ENCODE measurements around the gene TMEM232.
"Not testable (repeated sequence)": the region's sequence is repeated elsewhere in the genome, so short reads cannot be mapped to it uniquely, and the experiment has no call there.

Gene TMEM232

GRCh38 chr5:110705349-110705748 is 21.1 kb downstream of the TMEM232 start:
- DNase-seq, result no peak

GRCh38 chr5:110703481-110703880 is 23.0 kb downstream of the TMEM232 start:
- no peak for DNase-seq

GRCh38 chr5:110702704-110703103 is 23.8 kb downstream of the TMEM232 start:
- no peak for DNase-seq

DNA sequence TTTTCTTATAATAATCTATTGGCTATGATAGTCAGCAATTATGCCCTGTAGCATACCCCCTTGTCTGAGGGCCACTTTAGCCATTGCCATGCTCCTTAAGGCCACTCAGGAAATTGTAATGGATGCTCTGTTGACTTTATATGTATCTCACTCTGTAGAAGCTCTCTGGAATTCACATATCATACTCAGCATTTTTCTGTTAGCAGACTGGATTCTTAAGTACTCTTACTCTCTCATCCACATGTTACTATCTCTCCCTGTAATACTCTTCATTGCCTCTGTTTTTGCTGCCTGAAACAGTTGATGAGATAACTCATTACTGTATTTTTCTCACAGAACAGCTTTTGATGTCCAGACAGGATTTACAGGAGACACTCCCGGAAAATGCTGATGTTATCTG is 24.2 kb downstream of the TMEM232 start:
- DNase-seq, result no peak

- DNase-seq, result not testable (repeated sequence)
These were observed 33.8 kb downstream of the TMEM232 start for GRCh38 chr5:110692669-110693068.

GRCh38 chr5:110690587-110690986 is 35.9 kb downstream of the TMEM232 start:
- not testable (repeated sequence) for DNase-seq

- DNase-seq, result no peak
These were observed 39.0 kb downstream of the TMEM232 start for GRCh38 chr5:110687485-110687884.

DNA sequence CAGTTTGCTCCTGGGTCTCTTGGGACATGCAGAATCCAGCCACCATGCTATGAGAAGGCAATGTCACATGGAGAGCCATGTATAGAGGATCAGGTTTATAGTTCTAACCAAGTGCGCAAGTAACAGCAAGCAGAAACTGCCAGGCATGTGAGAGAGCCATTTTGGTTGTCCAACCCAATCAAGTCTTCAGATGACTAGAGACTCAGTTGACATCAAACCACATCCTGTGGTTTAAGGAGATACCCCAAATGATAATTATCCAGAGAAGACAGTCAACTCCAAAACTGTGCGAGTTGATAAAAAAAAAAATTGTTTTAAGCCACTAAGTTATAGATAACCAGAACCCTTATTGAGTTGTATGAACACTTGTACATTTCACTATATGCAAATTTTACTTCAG is 40.2 kb downstream of the TMEM232 start:
- no peak for DNase-seq

GRCh38 chr5:110681953-110682352 is 44.5 kb downstream of the TMEM232 start:
- no peak for DNase-seq

- no peak for DNase-seq
These were observed 45.4 kb downstream of the TMEM232 start for GRCh38 chr5:110681109-110681508.

DNA sequence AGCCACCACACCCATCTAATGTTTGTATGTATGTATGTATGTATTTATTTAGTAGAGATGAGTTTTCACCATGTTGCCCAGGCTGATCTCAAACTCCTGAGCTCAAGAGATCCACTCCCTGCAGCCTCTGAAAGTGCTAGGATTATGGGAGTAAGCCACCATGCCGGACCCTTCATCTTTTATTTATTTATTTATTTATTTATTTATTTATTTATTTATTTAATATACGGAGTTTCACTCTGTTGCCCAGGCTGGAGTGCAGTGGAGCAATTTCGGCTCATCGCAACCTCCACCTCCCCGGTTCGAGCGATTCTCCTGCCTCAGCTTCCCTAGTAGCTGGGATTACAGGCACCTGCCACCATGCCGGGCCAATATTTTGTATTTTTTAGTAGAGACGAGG is 49.9 kb downstream of the TMEM232 start:
- not testable (repeated sequence) for DNase-seq

DNA sequence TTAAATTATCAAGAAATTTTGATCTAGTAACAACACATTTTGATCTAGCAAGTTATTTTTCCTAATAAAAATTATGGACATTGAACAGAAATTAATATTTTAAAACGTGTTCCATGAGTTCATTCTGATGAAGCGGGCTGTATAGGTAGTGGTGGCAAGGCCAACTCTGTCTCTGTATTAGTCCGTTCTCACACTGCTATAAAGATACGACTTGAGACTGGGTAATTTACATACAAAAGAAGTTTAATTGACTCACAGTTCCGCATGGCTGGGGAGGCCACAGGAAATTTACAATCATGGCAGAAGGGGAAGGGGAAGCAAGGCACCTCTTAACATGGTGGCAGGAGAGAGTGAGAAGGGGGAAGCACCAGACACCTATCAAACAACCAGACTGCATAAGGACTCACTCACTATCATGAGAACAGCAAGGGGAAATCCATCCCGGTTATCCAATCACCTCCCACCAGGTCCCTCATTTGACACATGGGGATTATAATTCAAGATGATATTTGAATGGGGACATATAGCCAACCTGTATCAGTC is 61.2 kb downstream of the TMEM232 start:
- no peak for DNase-seq

DNA sequence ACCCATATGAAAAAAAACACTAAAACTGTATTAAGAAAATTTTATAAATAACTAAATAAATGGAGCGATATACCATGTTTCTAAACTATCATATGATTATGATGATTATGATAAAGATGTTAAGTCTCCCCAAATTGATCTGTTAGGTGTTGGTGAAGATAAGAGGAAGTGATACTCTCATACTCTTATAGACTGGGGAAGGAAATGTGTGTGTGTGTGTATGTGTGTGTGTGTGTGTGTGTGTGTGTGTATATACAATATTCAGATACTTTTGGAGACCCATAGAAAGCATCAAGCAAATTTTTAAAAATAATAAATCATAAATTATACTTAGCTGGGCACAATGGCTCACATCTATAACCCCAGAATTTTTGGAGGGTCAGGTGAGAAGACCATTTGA is 62.9 kb downstream of the TMEM232 start:
- DNase-seq, result no peak

DNA sequence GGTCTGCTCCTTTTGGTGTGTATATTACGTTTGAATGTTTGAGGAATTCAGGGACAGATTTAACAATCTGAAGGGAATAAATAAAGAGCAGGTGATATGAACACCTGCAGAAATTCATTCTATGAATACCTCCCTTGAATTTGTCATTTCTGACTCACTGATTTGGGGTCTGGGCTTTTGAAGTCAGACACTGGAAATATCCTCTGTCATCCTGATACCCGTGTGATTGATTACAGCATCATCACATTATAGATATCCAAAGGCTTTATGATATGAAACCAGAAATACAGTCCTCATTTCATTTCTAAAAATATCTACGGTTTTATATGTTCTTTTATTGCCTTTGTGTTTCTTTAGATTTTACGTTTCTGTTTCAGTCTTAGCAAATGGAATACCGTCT is 68.5 kb downstream of the TMEM232 start:
- DNase-seq, result no peak

DNA sequence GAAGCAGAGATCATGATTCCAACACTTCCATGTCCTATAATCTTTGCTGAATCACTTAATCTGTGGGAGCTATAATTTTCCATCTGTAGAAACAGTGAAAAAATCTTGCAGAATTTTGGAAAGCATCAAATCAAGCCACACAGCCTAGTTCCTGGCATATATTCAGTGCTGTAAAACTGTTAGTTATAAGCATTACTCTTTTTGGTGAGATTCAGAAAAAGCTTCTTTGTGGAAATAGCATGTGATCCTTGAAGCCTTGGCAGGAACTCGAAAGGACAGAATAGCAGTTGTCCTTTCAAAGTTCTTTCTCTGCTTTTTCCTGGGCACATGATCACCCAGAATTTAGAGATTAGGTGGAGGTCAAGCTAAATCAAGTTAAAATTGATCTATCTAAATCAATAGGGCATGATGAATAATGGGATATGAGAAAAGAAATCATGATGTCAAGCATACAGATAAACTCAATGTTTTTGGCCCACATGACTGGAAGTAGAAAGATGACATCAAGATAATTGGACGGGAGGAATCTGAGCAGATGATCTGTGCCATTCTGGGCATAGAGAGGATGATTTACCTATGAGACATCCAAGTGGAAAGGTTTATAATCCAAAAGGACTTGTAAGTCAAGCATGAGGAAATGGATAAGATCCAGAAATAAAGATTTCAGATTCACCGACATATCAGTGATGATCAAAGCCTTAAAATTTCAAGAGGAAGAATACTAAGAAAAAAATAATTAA is 73.1 kb downstream of the TMEM232 start:
- DNase-seq, result no peak

GRCh38 chr5:110651507-110651906 is 75.0 kb downstream of the TMEM232 start:
- DNase-seq, result no peak

DNA sequence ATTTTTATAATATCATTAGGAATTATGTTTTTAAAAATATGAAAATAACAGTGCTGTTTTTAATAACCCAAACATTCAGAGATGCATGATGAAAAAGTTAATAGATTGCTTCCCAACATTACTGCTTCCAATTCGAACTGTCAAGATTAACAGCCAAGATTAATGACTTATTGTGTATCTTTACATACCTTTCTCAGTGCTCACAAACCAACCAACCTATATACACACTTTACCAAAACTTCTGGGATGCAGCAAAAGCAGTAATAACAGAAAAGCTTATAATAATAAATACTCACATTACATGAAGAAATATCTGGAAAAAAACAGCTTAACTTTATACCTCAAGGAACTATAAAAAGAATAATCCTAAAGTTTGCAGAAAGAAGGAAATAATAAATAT is 82.1 kb downstream of the TMEM232 start:
- DNase-seq, result no peak

- no peak for DNase-seq
These were observed 87.2 kb downstream of the TMEM232 start for GRCh38 chr5:110638970-110639902.

DNA sequence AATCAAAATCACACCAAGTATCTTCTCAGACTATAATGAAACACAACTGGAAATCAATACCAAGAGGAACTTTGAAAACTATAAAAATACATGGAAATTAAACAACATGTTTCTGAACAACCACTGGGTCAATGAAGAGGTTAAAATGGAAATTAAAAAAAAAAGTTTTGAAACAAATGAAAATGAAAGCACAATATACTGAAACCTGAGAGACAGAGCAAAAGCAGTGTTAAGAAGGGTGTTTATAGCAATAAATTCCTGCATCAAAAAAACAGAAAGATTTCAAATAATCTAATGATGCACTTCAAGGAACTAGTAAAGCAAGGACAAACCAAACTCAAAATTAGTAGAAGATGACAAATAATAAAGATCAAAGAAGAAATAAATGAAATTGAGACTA is 92.0 kb downstream of the TMEM232 start:
- DNase-seq, result no peak

DNA sequence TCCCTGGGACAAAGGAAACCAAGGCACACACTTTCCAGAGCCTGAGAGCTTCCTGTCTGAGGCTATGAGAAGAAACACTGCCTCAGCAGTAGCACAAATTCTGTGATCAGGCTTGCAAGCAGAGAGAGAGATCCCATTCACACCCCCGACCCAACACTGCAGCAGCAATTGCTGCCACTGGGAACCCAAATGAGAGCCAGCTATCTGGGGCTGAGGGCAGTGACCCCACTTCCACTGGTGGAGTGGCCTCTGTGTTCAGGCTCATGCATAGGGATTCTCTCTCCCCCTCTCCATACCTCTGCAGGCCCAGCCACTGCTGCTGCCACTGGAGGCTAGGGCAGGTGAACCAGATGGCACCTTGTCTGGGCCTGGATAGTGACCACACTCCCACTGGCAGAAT is 95.2 kb downstream of the TMEM232 start:
- DNase-seq, result no peak

DNA sequence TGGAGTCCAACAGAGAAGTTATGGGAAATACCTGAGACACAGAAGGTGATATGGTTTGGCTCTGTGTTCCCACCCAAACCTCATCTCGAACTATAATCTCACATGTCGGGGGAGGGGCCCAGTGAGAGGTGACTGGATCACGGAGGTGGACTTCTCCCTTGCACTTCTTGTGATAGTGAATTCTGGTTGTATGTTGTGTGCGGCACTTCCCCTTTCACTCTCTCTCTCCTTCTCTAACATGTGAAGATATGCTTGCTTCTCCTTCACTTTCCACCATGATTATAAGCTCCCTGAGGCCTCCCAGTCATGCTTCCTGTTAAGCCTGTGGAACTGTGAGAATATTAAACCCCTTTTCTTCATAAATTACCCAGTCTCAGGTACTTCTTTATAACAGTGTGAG is 96.1 kb downstream of the TMEM232 start:
- no peak for DNase-seq

DNA sequence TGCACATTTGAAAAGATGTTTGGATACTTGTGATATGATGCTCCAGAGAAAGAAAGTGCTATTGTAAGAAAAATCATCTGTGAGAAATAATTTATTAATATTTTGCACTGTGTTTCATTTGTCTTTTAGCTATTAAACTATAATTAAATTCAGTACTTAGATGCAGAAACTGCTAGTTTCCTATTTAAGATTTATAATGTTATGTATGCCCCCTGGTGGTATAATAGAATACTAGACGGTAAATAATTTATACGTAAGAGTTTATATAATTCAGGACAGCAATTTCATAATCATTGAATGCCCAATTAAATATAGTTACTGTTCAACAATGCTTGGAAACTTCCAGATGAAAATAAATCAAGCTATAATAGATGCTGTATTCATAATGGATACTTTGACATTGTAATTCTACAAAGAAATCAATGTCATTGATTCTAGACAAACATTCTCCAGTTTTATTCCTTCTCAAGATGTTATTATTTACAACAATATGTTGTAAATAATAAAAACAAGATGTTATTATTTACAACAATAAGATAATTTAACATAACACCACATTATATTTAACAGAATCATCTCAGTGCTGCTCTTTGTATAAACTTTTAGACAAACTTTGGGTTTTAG is 101.0 kb downstream of the TMEM232 start:
- no peak for DNase-seq

- DNase-seq, result no peak
These were observed 102.6 kb downstream of the TMEM232 start for GRCh38 chr5:110623874-110624273.

Measured in CD4-positive, alpha-beta T cell treated with Interleukin-6 for 4 hours (primary cell).